K562 (cell line): ENCODE measurements around the gene NPS. TPM values are rescaled to one million over a fixed set of nuclear protein-coding genes. Genes with fewer than 3 reads are reported as not detected.

Experiments
- ATAC-seq: fragments of 200-7000 bp; cut with Tn5 transposase; 3 replicates; pipeline ENCODE4 v1.9.1; 2020; ENCODE audit warnings: moderate library complexity
- BruUV-seq: library from RNA; stranded (reverse); fragments of 400-500 nt; replicated peaks from 2 replicates; lab custom pipeline; 2021; lab: Mats Ljungman, UMichigan
- CTCF ChIA-PET: fragments of 300-600 bp; formaldehyde crosslinking; extraction: SDS; loops from one replicate; lab custom pipeline; 2021; ENCODE audit warnings: low intra/inter-chr PET ratio; lab: Yijun Ruan, JAX
- POLR2A ChIA-PET: fragments of 300-600, 350-650 bp; sonication (Branson Sonifier 250); formaldehyde crosslinking; extraction: SDS; loops from one replicate; lab custom pipeline; 2021; ENCODE audit warnings: antibody characterized with exemption, inconsistent platforms; lab: Yijun Ruan, JAX
- DNase-seq, 4 experiments: peaks; one replicate each; pipeline versions ENCODE4 v3.0.0 to v3.0.0-alpha.2; 2011 to 2018; ENCODE audit warnings: low spot score in 3 of 4, mixed read lengths in 3 of 4; ENCODE audit errors: extremely low read depth in 1 of 4
- FAIRE-seq: peaks from 2 replicates; lab custom pipeline; 2011; peaks lifted over from hg19 to GRCh38; lab: Jason Lieb, UNC
- H2AFZ ChIP-seq: 2 replicates; pipeline ENCODE4 v1.6.0; 2011; ENCODE audit warnings: low read depth, low read length, control low read depth, inconsistent platforms
- H3K27ac ChIP-seq: fragments of 200-600 bp; 3 replicates; pipeline ENCODE4 v1.8.0; 2011; ENCODE audit warnings: low read depth, mild to moderate bottlenecking, control low read depth, inconsistent platforms, low read length, moderate library complexity, mixed read lengths; ENCODE audit errors: extremely low read depth
- H3K27me3 ChIP-seq, 2 experiments: fragments of 300-600 bp in 1 of 2; 2 replicates in 1 of 2; 3 replicates in 1 of 2; pipeline versions ENCODE4 v1.6.0 to v1.8.0; 2011; ENCODE audit warnings: inconsistent platforms in 2 of 2, low read length in 2 of 2, mild to moderate bottlenecking in 1 of 2, mixed read lengths in 1 of 2, moderate library complexity in 1 of 2; ENCODE audit not compliant: control insufficient read depth in 2 of 2, insufficient read depth in 2 of 2
- H3K36me3 ChIP-seq: fragments of 300-600 bp; 3 replicates; pipeline ENCODE4 v1.8.0; 2011; ENCODE audit warnings: mild to moderate bottlenecking, low read length, inconsistent platforms; ENCODE audit not compliant: control insufficient read depth, insufficient read depth
- H3K4me1 ChIP-seq, 2 experiments: fragments of 200-600 bp in 1 of 2; replicated peaks in 1 of 2; 2 replicates in 1 of 2; 3 replicates in 1 of 2; pipeline versions ENCODE4 v1.5.1 to v1.8.0; 2011; ENCODE audit warnings: inconsistent platforms in 2 of 2, low read length in 2 of 2, mild to moderate bottlenecking in 1 of 2, mixed read lengths in 1 of 2, moderate library complexity in 1 of 2; ENCODE audit not compliant: control insufficient read depth in 2 of 2, insufficient read depth in 2 of 2
- H3K4me2 ChIP-seq: 2 replicates; pipeline ENCODE4 v1.6.1; 2011; ENCODE audit warnings: low read length, control low read depth, inconsistent platforms, mixed read lengths; ENCODE audit not compliant: insufficient read depth
- H3K4me3 ChIP-seq: fragments of 200-600 bp; sonication (generic), shearing (Covaris generic); 2 replicates; pipeline ENCODE4 v1.5.1; 2016; ENCODE audit warnings: control low read depth, inconsistent platforms
- H3K79me2 ChIP-seq: fragments of 200-600 bp; 3 replicates; pipeline ENCODE4 v1.8.0; 2011; ENCODE audit warnings: low read length, inconsistent platforms; ENCODE audit not compliant: control insufficient read depth, insufficient read depth
- H3K9ac ChIP-seq, 2 experiments: 2 replicates each; pipeline versions ENCODE4 v1.6.0 to v1.6.1; 2011; ENCODE audit warnings: low read depth in 2 of 2, low read length in 2 of 2, control low read depth in 1 of 2, inconsistent platforms in 1 of 2, mild to moderate bottlenecking in 1 of 2, mixed read lengths in 1 of 2; ENCODE audit not compliant: insufficient read depth in 1 of 2
- H3K9me1 ChIP-seq: one replicate; pipeline ENCODE4 v1.6.0; 2011; ENCODE audit warnings: inconsistent platforms, mild to moderate bottlenecking, low read length, moderate library complexity; ENCODE audit not compliant: control insufficient read depth, insufficient read depth
- H3K9me3 ChIP-seq: replicated peaks from 2 replicates; pipeline ENCODE4 v1.5.1; 2011; ENCODE audit warnings: low read depth, low read length, inconsistent platforms; ENCODE audit not compliant: control insufficient read depth, insufficient read depth
- H4K20me1 ChIP-seq: replicated peaks from 2 replicates; pipeline ENCODE4 v1.6.1; 2011; ENCODE audit warnings: low read length, inconsistent platforms, mixed read lengths; ENCODE audit not compliant: control insufficient read depth, insufficient read depth
- DIDO1 ChIP-seq: fragments of 450-650 bp; IDR thresholded peaks from 2 replicates; pipeline ENCODE4 v1.6.1; 2016; ENCODE audit warnings: low read depth, missing biosample characterization, missing genetic modification characterization
- KAT8 ChIP-seq: fragments of 450-650 bp; IDR thresholded peaks from 2 replicates; pipeline ENCODE4 v1.6.1; 2016; ENCODE audit warnings: low read depth, mild to moderate bottlenecking
- RFX5 ChIP-seq: IDR thresholded peaks from 2 replicates; pipeline ENCODE4 v1.6.1; 2011; ENCODE audit warnings: low read depth, mild to moderate bottlenecking, improper control_type of control experiment, low read length
- TAF1 ChIP-seq: IDR thresholded peaks from 2 replicates; pipeline ENCODE4 v1.6.1; 2011; ENCODE audit warnings: mild to moderate bottlenecking, low read length, moderate library complexity; ENCODE audit not compliant: insufficient read depth, control insufficient read depth, severe bottlenecking; ENCODE audit errors: extremely low read depth
- ZNF140 ChIP-seq: fragments of 250-450 bp; sonication (Bioruptor Pico); IDR thresholded peaks from 2 replicates; pipeline ENCODE4 v1.8.0; 2021; ENCODE audit warnings: moderate library complexity, mild to moderate bottlenecking, inconsistent platforms
- WGBS: fragments of 100-300 bp; shearing (Covaris generic); methylation state at CpG from one replicate; pipeline ENCODE4 v1.1.6; 2016; ENCODE audit warnings: low coverage, mixed read lengths; ENCODE audit not compliant: insufficient coverage; ENCODE audit errors: missing lambda C conversion rate; 5-methylcytosine and 5-hydroxymethylcytosine counted together
- in situ Hi-C: fragments of 300-500 bp; cut with MboI; formaldehyde crosslinking; loops from 4 replicates; pipeline ENCODE4 v1.15.0; 2018; ENCODE audit warnings: inconsistent platforms, mixed read lengths
- intact Hi-C: fragments of 100-400 bp; cut with micrococcal nuclease; formaldehyde crosslinking; loops from 2 replicates; pipeline ENCODE4 v1.14.2; 2022
- polyA plus RNA-seq, 8 experiments: library from polyadenylated mRNA; depleted of rRNA in 4 of 8; stranded (reverse) in 5 of 8; unstranded in 3 of 8; fragments of >200 nt; fragmentation: Nextera tagmentation in 2 of 8; fragmentation: Illumina TruSeq in 1 of 8; extraction: Ambion mirVana in 2 of 8; extraction: Trizol in 1 of 8; gene quantifications; 2 replicates each; pipeline versions ENCODE4 v1.2.1 to v1.2.3, GENCODE V29; 2011 to 2014; ENCODE audit warnings: inconsistent platforms in 1 of 8, missing spikeins in 1 of 8
- total RNA-seq, 7 experiments: library from RNA; depleted of rRNA in 6 of 7; stranded (reverse); fragments of >200 nt in 6 of 7; fragmentation: Illumina TruSeq in 2 of 7; extraction: Trizol in 2 of 7; gene quantifications; 2 replicates each; pipeline versions ENCODE4 v1.2.1 to v1.2.3, GENCODE V29; 2011 to 2021; ENCODE audit warnings: low replicate concordance in 1 of 7

Gene NPS
- total and polyA plus RNA-seq, 9 of the 15 experiments (the other 6 are each of a cell fraction or from before 2014, with no cell fraction given): not detected

DNA sequence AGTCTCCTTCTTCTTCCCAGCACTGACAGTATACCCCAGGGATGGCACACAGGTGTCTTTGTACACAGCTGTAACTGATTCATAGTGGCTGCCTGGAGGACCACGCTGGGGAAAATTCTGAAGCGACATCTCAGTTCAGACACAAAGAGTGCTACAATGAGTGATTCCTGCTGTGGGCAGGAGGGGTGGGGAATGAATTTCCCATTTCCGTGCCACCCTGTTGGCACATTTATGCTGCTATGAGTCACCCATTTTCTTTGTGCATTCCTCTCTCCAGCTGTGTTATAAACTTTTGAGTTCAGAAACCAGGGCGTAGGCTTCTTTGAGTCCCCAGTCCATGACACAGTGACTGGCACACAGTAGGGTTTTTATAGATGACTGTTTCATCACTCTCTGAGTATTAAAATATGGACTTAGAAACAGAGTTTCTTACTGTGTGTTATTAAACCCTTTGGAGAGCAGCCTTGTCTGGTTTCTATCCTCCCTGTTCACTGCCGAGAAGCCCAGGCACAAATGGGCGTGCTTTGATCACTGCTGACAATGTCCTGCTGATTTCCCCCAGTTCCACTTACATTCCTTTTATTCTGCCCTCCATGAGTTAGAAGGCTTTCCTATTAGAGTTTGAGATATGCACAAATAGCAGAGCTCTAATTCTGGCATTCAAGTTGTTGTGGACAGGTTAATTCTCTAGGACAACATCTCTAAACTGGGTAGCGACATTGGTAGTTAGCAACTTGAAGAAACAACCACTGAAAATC is 24.0 kb upstream of the NPS start:
- in situ Hi-C loops: no loop called here
- no peak for DNase-seq
- 0% methylated on average over 4 of the region's 7 CpGs for WGBS

DNA sequence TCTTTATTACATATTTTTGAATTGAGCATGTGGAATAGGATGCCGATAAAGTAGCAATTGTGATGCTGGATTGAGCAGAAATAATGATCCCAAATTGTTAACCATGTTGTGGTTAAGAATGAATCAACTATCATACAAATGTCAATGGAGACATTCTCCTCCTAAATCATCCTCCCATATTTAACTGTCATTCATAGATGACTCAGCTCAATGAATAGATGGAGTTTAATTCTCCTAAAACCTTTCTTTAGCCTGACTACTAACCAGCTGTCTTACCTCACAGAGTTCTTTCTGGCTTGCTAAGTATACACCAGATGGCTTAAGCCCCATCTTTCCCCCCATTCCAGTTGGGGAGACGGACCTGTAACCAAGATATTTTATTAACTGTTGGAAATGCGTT is 23.4 kb upstream of the NPS start:
- intact Hi-C loops (no loop called here), in situ Hi-C loops (no loop called here)
- Histone ChIP-seq H3K4me2 (no peak overlapping the region), H4K20me1 (no peaks in the 10 kb centered on the region), H3K9me1 (no peaks in the 10 kb centered on the region), H3K4me3 (no peak overlapping the region), H3K36me3 (no peaks in the 10 kb centered on the region), H3K4me1 (no peaks in the 10 kb centered on the region), H3K27me3 (no peaks in the 10 kb centered on the region), H3K9me3 (no peaks in the 10 kb centered on the region), H3K79me2 (no peaks in the 10 kb centered on the region), H2AFZ (no peak overlapping the region), H3K27ac (no peak overlapping the region), H3K9ac (no peak overlapping the region)
- POLR2A ChIA-PET: no interaction called here
- FAIRE-seq: no peak
- CTCF ChIA-PET: no interaction called here
- TF ChIP-seq RFX5 (no peak), DIDO1 (tag) (no peak), KAT8 (no peak)
- no peak for DNase-seq
- 0% methylated on average over 3 of the region's 3 CpGs for WGBS
- no peak for ATAC-seq
- BruUV-seq: no TSS peak

More for the DNA sequence above, 24.0 kb upstream of the NPS start:
- no peak for ATAC-seq
- ChIA-PET POLR2A (no interaction called here), CTCF (no interaction called here)
- no peak for FAIRE-seq
- no peaks in the 10 kb centered on the region for H3K9me1 ChIP-seq
- no peak overlapping the region for H3K27ac ChIP-seq
- H3K36me3 ChIP-seq: no peaks in the 10 kb centered on the region
- no peak overlapping the region for H3K9ac ChIP-seq
- no peak overlapping the region for H2AFZ ChIP-seq
- no peaks in the 10 kb centered on the region for H3K79me2 ChIP-seq
- H4K20me1 ChIP-seq: no peaks in the 10 kb centered on the region
- intact Hi-C loops: no loop called here
- TF ChIP-seq ZNF140 (CRISPR knock-in tag) (no peak), TAF1 (no peak)
- TF ChIP-seq, all 486 proteins: peak for 0
- H3K4me3 ChIP-seq: no peak overlapping the region
- H3K27me3 ChIP-seq: no peaks in the 10 kb centered on the region
- H3K4me2 ChIP-seq: no peak overlapping the region
- no peaks in the 10 kb centered on the region for H3K4me1 ChIP-seq
- H3K9me3 ChIP-seq: no peaks in the 10 kb centered on the region
- no TSS peak for BruUV-seq
